ENCODE results near the gene DQX1.
A peak's percentile ranks its signal among the peaks of the same experiment; 100 is the strongest.

The DQX1 gene

GRCh38 chr2:74558284-74559230, 32.5 kb upstream of the DQX1 start:
- no peak for TF ChIP-seq CTCF (conservative IDR thresholded peaks at IDR 0.05)
- H3K27ac ChIP-seq: peak overlapping the region; percentile 31; the same call in 1 of the 2 replicates

DNA sequence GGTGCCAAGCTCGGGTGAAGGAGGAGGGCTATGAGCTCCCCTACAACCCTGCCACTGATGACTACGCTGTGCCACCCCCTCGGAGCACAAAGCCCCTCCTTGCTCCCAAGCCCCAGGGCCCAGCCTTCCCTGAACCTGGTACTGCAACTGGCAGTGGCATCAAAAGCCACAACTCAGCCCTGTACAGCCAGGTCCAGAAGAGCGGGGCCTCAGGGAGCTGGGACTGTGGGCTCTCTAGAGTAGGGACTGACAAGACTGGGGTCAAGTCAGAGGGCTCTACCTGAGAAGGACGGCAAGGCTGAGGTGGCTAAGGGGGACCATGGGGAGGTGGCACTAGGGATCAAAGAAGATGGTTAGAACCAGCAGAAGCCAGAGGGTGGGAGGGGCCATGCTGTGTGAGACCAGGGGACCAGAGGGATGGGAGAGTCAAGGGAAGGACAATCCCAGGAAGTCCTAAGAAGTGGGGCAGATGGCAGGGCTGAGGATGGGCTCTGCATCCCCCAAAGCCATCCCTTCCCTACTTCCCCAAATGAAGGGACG, 30.9 kb upstream of the DQX1 start:
- no peak overlapping the region for H3K27ac ChIP-seq
- TF ChIP-seq CTCF (conservative IDR thresholded peaks at IDR 0.05): no peak

DNA sequence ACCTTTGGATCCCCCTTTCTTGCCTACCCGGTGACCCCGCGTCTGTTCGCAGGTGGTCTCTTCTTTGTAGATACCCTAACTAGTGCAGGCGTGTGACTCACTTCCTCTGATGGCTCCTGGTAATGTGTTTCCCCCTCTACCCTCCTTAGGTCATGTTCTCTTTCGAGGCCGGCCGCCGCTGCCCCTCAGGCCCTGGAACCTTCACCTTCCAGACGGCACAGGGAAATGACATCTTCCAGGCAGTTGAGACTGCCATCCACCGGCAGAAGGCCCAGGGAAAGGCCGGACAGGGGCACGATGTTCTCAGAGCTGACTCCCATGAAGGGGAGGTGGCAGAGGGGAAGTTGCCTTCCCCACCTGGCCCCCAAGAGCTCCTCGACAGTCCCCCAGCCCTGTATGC, 30.1 kb upstream of the DQX1 start:
- no peak for TF ChIP-seq CTCF (conservative IDR thresholded peaks at IDR 0.05)
- H3K27ac ChIP-seq: no peak overlapping the region

DNA sequence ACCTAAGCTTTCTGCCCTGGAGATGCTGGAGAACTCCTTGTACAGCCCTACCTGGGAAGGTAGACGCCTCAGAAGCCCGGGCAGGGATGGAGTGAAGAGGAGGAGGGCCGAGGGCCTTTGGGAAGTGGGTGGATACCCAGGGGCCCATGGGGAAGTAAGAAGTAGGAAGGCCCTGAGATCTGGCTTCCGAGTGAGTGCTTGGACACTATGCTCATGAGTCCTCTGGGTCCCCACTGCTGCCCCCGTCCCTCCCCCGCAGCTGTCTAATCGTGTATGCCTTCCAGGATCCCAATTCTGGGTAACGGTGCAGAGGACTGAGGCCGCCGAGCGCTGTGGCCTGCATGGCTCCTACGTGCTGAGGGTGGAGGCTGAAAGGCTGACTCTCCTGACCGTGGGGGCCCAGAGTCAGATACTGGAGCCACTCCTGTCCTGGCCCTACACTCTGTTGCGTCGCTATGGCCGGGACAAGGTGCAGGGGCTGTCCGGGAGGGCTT, 29.6 kb upstream of the DQX1 start:
- no peak overlapping the region for H3K27ac ChIP-seq
- TF ChIP-seq CTCF (conservative IDR thresholded peaks at IDR 0.05): no peak

- no peak for TF ChIP-seq CTCF (conservative IDR thresholded peaks at IDR 0.05)
These were observed 28.9 kb upstream of the DQX1 start for GRCh38 chr2:74554820-74555531.

DNA sequence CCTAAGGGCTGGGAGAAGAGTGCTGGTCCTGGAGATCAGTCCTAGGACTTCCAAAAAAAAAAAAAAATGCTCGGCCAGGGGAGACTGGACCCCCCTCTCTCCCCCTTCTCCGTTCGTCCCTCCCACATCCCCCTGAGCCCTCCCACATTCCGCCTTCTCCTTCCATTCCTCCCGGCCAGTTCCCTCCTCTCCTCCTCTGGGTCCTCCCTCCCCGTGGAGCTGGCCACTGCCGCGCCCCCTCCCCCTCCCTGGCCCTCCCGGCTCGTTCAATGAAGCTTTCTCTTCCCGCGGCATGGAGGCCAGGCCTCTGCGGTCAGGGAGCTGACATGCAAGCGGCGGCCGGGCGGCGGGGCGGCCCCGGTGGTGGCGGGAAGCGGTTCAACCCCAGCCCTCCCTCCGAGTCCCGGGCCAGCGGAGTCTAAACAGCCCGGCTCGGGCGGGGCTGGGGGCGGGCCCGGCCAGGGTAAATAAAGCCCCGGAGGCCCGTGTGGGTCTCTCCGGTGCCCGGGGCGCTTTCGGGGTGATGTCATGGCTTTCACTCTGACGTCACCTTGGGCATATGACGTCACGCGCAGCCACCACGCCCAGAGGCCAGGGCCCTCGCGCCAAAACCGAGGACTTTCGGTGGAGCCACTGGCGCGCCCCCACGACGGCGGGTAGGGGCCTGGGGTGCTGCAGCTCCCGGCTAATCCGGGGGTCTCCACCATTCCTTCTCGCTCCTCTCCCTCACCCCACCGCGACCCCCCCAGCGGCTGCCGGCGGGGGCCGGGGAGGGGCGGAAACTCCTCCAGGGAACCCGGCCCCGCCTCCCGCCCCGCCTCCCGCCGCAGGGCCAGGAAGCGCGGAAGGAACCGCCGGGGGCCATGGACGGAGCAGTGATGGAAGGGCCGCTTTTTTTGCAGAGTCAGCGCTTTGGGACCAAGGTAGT, 28.1 kb upstream of the DQX1 start, which contains the start of the genes DOK1 and LOXL3:
Gene DOK1, plus strand, starts transcription at position 829 of the 928 bp plus-strand sequence. Its CDS starts 35 bp downstream, at position 864.
Gene LOXL3, minus strand, starts transcription at position 51 of the 928 bp plus-strand sequence. CDS start 1,308 bp downstream, outside the sequence.
- peak within 1 kb of the TSS; percentile 48; the same call in 1 of the 2 replicates for H3K27ac ChIP-seq
- TF ChIP-seq CTCF (conservative IDR thresholded peaks at IDR 0.05): no peak

More at GRCh38 chr2:74554820-74555531, 28.9 kb upstream of the DQX1 start:
- H3K27ac ChIP-seq: peak overlapping the region; percentile 48; the same call in 1 of the 2 replicates
